UCSD-AML1 (cell line): Measurements from ENCODE around the gene MBD3L4.
"Not testable (repeated sequence)": the region's sequence is repeated elsewhere in the genome, so short reads cannot be mapped to it uniquely, and the experiment has no call there.

ENCODE experiments used
- DNase-seq: peaks from one replicate; lab custom pipeline; 2025; ENCODE audit not compliant: unreplicated experiment; lab: John Stamatoyannopoulos, UW

The MBD3L4 gene

DNA sequence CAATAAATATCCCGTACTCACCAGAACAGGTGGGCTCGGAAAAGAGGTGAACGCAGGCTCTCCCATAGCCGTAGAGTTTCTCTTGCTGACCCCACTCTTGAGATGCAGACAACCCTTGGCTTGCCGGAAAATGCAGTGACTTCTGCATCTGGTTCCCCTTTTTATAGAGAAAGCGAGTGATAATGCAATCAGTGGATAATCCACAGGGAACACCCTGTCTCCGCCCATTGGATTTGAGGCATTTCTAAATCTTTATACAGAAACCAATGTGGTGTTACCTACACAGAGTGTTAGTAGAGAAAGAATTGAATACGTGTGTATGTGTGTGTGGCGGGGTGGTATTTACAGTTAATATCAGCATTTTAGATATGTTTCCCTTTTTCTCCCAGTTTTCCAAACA is at the start of gene MBD3L4:
MBD3L4 (minus strand) TSS at position 101 of the 400 bp plus-strand sequence; CDS start at position 66, 35 bp downstream.
- DNase-seq: not testable (repeated sequence)

DNA sequence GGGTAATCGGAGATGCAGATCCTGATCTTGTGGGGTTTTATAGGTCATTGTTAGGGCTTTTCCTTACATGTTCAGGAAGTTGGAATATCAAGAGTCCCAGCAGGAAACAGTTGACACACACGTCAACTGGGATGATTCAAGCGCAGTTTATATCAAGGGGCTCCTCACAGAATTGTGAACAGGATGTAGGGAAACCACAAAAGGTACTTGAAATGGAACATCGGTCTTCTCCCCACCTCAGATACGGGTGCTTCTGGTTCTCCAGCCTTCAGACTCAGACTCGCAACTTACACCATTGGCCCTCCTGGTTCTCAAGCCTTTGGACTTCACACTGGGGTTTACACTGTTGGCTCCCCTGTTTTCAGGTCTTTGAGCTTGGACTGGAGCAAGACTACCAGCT is 49.0 kb upstream of the MBD3L4 start:
- no peak for DNase-seq

DNA sequence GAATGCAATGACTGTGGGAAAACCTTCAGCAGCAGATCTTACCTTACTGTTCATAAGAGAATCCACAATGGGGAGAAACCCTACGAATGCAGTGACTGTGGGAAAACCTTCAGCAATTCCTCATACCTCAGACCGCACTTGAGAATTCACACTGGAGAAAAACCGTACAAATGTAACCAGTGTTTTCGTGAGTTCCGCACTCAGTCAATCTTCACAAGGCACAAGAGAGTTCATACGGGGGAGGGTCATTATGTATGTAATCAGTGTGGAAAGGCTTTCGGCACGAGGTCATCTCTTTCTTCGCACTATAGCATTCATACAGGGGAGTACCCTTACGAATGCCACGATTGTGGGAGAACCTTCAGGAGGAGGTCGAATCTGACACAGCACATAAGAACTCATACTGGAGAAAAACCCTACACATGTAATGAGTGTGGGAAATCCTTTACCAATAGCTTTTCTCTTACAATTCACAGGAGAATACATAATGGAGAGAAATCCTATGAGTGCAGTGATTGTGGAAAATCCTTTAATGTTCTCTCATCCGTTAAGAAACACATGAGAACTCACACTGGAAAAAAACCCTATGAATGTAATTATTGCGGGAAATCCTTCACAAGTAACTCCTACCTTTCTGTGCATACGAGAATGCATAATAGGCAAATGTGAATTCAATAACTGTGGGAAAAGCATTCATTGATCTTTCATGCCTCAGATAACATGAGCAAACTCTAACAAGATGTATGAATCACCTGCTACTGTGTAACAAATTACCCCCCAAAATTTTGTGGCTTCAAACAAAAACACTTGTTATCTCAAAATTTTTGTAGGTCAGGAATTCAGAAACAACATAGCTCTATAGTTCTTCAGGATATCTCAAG is 43.3 kb upstream of the MBD3L4 start:
- no peak for DNase-seq

DNA sequence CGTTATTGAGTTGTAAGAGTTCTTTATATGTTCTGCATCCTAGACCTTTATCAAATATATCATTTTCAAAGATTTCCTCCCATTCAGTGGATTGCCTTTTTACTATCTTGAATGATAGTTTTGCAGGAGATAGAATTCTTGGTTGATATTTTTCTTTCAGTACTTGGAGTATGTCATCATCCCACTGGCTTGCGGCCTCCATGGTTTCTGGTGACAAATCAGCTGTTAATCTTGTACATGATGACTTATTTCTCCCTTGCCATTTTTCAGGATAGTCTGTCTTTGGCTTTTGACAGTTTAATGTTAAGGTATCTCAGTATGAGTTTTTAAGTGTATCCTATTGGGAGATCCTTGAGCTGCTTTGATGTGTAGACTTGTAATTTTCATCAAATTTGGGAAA is 38.0 kb upstream of the MBD3L4 start:
- no peak for DNase-seq

DNA sequence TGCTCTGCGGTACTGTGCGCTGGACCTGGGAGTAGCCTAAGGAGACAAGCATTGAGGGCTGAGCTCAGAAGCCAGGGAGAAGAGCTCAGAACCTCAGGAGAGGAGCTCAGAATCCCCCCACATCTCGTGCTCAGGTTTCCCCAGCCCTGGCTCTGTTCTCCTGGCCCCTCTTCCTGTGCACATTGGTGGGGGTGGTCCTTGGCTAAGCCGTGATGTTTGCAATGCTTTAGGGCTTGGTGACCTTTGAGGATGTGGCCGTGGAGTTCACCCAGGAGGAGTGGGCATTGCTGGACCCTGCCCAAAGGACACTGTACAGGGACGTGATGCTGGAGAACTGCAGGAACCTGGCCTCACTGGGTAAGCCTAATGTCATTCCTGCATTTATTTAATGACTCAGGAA is 36.2 kb upstream of the MBD3L4 start:
- DNase-seq: no peak

- no peak for DNase-seq
Measured at GRCh38 chr19:7074705-7075282, 34.8 kb upstream of the MBD3L4 start.

- DNase-seq: no peak
Measured at GRCh38 chr19:7072541-7072940, 32.6 kb upstream of the MBD3L4 start.

- DNase-seq: no peak
Measured at GRCh38 chr19:7069904-7070226, 29.9 kb upstream of the MBD3L4 start.

GRCh38 chr19:7069042-7069903 is 29.3 kb upstream of the MBD3L4 start, which contains the start of gene ZNF557:
Gene ZNF557, plus strand, starts transcription at chr19:7069703. Its CDS starts 5,372 bp downstream, at chr19:7075075.
- DNase-seq: peak; percentile 98

GRCh38 chr19:7068599-7068998 is 28.6 kb upstream of the MBD3L4 start:
- DNase-seq: no peak

DNA sequence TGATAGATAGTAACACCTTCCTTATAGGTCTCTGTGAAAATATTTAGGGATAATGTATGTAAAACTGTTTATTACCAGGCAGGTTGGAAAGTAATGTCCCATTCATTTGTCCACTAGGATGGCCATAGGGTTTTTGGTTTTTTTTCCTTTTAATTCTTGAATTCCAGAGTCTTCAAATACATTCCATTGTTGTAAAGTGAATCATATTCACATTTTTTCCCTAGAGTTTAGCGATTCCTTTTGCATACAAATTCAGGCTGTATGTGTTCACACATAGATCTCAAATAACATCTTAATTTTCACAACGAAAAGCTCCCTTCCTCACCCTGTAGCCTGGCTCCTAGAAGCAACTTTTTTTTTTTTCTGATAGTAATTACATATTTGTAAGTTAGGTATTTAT is 27.7 kb upstream of the MBD3L4 start:
- no peak for DNase-seq

GRCh38 chr19:7067122-7067521 is 27.1 kb upstream of the MBD3L4 start:
- DNase-seq: peak; percentile 11

DNA sequence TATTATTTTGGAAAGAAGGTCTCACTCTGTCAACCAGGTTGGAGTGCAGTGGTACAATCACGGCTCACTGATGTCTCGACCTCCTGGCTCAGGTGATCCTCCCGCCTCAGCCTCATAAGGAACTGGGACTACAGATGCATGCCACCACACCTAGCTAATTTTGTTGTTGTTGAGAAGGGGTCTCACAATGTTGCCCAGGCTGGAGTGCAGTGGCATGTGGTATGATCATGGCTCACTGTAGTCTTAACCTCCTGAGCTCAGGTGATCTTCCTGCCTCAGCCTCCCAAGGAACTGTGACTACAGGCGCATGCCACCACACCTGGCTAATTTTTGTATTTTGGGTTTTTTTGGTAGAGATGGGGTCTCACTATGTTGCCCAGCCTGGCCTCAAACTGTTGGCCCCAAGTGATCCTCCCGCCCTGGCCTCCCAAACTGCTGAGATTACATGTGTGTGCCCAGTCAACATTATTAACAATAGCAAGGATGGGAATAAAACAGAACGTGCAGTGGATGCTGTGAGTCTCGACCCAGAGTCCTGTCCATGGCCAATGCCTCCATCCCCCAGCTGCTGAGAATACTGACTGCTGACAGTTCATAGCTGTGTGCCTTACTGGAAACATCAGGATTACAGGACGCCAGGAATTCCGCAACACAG is 23.9 kb upstream of the MBD3L4 start:
- no peak for DNase-seq

GRCh38 chr19:7063339-7063738 is 23.4 kb upstream of the MBD3L4 start:
- no peak for DNase-seq

DNA sequence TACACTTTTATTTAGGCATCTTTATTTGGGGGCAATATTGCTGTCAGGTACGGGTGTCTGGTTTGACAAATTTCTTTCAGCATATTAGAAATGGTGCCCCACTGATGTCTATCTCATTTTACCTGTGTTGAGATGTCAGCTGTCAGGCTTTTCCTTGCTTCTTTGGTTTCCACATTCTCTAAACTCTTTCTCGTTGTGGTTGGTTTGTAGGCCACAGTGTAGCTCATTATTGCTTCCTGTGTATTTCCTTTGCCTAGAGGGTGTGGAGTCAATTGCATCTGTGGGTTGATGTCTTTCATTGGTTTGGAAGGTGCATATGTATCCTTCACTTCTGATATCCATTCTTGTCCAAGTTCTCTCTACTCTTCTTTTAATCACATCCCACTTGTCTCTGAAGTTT is 20.0 kb upstream of the MBD3L4 start:
- DNase-seq: not testable (repeated sequence)

GRCh38 chr19:7058576-7058975 is 18.6 kb upstream of the MBD3L4 start, which contains the start of gene MBD3L3:
Gene MBD3L3, minus strand, starts transcription at chr19:7058676. Its CDS starts 71 bp downstream, at chr19:7058605.
- not testable (repeated sequence) for DNase-seq

- DNase-seq: not testable (repeated sequence)
Measured at GRCh38 chr19:7056371-7056770, 16.4 kb upstream of the MBD3L4 start.

DNA sequence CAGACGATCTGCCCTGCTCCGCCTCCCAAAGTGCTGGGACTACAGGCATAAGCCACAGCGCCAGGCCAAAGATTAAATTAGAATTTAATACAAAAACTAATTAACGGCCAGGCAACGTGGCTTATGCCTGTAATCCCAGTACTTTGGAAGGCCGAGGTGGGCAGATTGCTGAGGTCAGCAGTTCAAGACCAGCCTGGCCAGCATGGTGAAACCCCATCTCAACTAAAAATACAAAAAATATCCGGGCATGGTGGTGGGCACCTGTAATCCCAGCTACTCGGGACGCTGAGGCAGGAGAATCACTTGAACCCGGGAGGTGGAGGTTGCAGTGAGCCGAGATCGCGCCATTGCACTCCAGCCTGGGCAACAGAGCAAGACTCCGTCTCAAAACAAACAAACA is 15.7 kb upstream of the MBD3L4 start:
- not testable (repeated sequence) for DNase-seq

DNA sequence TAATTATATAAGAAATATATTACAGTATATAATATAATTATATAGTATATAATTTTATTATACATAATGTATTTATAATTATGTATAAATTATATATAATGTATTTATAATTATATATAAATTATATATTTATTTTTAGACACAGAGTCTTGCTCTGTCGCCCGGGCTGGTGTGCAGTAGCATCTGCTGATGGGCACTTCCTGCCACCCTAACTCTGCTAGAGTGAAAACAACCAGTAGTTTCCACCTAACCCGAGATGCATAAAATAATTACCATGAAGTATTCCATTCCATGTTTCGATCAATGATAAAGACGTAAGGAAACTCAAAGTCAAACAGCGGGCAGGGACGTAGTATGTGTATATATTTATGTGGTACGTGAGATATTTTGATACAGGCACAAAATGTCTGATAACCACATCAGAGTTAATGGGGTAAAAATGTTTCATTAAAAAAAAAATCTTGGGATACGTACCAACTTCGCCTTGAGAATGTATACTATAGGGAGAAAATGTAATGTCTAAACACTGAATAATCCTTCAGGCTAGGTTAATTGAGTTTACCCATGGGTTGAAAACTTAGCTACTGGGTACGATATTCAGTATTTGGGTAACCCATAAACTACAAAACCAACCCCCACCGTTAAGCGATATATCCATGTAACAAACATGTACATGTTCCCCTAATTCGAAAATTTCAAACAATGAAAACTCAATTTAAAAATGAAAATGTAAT is 14.8 kb upstream of the MBD3L4 start:
- not testable (repeated sequence) for DNase-seq

DNA sequence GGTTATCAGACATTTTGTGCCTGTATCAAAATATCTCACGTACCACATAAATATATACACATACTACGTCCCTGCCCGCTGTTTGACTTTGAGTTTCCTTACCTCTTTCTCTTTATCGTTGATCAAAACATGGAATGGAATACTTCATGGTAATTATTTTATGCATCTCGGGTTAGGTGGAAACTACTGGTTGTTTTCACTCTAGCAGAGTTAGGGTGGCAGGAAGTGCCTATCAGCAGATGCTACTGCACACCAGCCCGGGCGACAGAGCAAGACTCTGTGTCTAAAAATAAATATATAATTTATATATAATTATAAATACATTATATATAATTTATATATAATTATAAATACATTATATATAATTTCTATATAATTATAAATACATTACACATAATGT is 12.9 kb upstream of the MBD3L4 start:
- DNase-seq: not testable (repeated sequence)
